GM12878 (cell line): ENCODE measurements around the gene GLS. TPM values are rescaled to one million over a fixed set of nuclear protein-coding genes. Genes with fewer than 3 reads are reported as not detected.

Experiments
- ATAC-seq: fragments of 200-7000 bp; cut with Tn5 transposase; 3 replicates; pipeline ENCODE4 v1.9.1; 2020; ENCODE audit warnings: mild to moderate bottlenecking, moderate library complexity
- BruUV-seq: library from RNA; stranded (reverse); fragments of 400-500 nt; replicated peaks from 2 replicates; lab custom pipeline; 2021; lab: Mats Ljungman, UMichigan
- CTCF ChIA-PET: fragments of 300-600 bp; sonication (Branson Sonifier 250); formaldehyde crosslinking; extraction: SDS; loops from one replicate; lab custom pipeline; 2021; ENCODE audit warnings: inconsistent platforms; lab: Yijun Ruan, JAX
- POLR2A ChIA-PET: fragments of 350-600 bp; formaldehyde crosslinking; extraction: SDS; loops from one replicate; lab custom pipeline; 2021; ENCODE audit warnings: inconsistent platforms; lab: Charles Lee
- RAD21 ChIA-PET: fragments of 300-600 bp; sonication (Branson Sonifier 250); formaldehyde crosslinking; loops from one replicate; lab custom pipeline; 2023; ENCODE audit warnings: antibody characterized with exemption; ENCODE audit not compliant: unreplicated experiment; lab: Charles Lee
- SMC1A ChIA-PET: fragments of 300-600 bp; sonication (Branson Sonifier 250); formaldehyde crosslinking; loops from one replicate; lab custom pipeline; 2023; ENCODE audit not compliant: unreplicated experiment, uncharacterized antibody; lab: Charles Lee
- DNase-seq: peaks from one replicate; pipeline ENCODE4 v3.0.0-alpha.2; 2011; ENCODE audit warnings: low read depth, low spot score
- FAIRE-seq: peaks from 3 replicates; lab custom pipeline; 2011; peaks lifted over from hg19 to GRCh38; lab: Jason Lieb, UNC
- H2AFZ ChIP-seq: 2 replicates; pipeline ENCODE4 v1.6.0; 2011; ENCODE audit warnings: low read depth, low read length, control low read depth; ENCODE audit not compliant: control insufficient read depth
- H3K27ac ChIP-seq: 2 replicates; pipeline ENCODE4 v1.5.1; 2011; ENCODE audit warnings: control low read depth; ENCODE audit not compliant: control insufficient read depth, insufficient read depth
- H3K27me3 ChIP-seq, 2 experiments: replicated peaks in 1 of 2; 2 replicates each; pipeline versions ENCODE4 v1.6.0 to v1.6.1; 2011; ENCODE audit warnings: low read length in 1 of 2; ENCODE audit not compliant: control insufficient read depth in 2 of 2, insufficient read depth in 2 of 2
- H3K36me3 ChIP-seq, 2 experiments: 2 replicates each; pipeline ENCODE4 v1.5.1; 2011; ENCODE audit warnings: low read length in 1 of 2; ENCODE audit not compliant: control insufficient read depth in 2 of 2, insufficient read depth in 2 of 2
- H3K4me1 ChIP-seq: 2 replicates; pipeline ENCODE4 v1.6.1; 2011; ENCODE audit warnings: mild to moderate bottlenecking, low read length, moderate library complexity, mixed read lengths; ENCODE audit not compliant: control insufficient read depth, insufficient read depth
- H3K4me2 ChIP-seq: 2 replicates; pipeline ENCODE4 v1.6.0; 2011; ENCODE audit warnings: control low read depth; ENCODE audit not compliant: control insufficient read depth, insufficient read depth
- H3K4me3 ChIP-seq: fragments of 200-600 bp; sonication (generic); 2 replicates; pipeline ENCODE4 v1.5.1; 2016
- H3K79me2 ChIP-seq: 2 replicates; pipeline ENCODE4 v1.6.0; 2011; ENCODE audit warnings: low read length; ENCODE audit not compliant: control insufficient read depth, insufficient read depth
- H3K9ac ChIP-seq: 2 replicates; pipeline ENCODE4 v1.8.0; 2011; ENCODE audit warnings: low read length, control low read depth, mixed read lengths; ENCODE audit not compliant: control insufficient read depth, insufficient read depth
- H3K9me3 ChIP-seq: replicated peaks from 3 replicates; pipeline ENCODE4 v1.5.1; 2011; ENCODE audit warnings: mild to moderate bottlenecking, low read length; ENCODE audit not compliant: control insufficient read depth, insufficient read depth
- H4K20me1 ChIP-seq: 2 replicates; pipeline ENCODE4 v1.6.0; 2011; ENCODE audit not compliant: control insufficient read depth, insufficient read depth
- ATF3 ChIP-seq: IDR thresholded peaks from 2 replicates; pipeline ENCODE4 v1.6.1; 2011; ENCODE audit warnings: low read depth, mild to moderate bottlenecking, low read length, moderate library complexity, borderline replicate concordance; ENCODE audit errors: extremely low read depth
- CBFB ChIP-seq: IDR thresholded peaks from 2 replicates; pipeline ENCODE4 v1.6.1; 2016; ENCODE audit warnings: antibody characterized with exemption, low read depth
- CEBPZ ChIP-seq: fragments of 150-350 bp; IDR thresholded peaks from 2 replicates; pipeline ENCODE4 v1.6.1; 2016; ENCODE audit warnings: low read depth, low read length
- HCFC1 ChIP-seq: fragments of 150-350 bp; IDR thresholded peaks from 2 replicates; pipeline ENCODE4 v1.6.1; 2014; ENCODE audit warnings: low read length
- IRF5 ChIP-seq: fragments of 450-650 bp; IDR thresholded peaks from 2 replicates; pipeline ENCODE4 v1.6.1; 2017; ENCODE audit warnings: borderline replicate concordance
- MAX ChIP-seq: IDR thresholded peaks from 2 replicates; pipeline ENCODE4 v1.6.1; 2012; ENCODE audit warnings: low read depth, low read length, improper control_type of control experiment
- MLLT1 ChIP-seq: fragments of 450-650 bp; IDR thresholded peaks from 2 replicates; pipeline ENCODE4 v1.6.1; 2016; ENCODE audit warnings: mild to moderate bottlenecking
- MYB ChIP-seq: fragments of 150-350 bp; IDR thresholded peaks from 2 replicates; pipeline ENCODE4 v1.6.1; 2014; ENCODE audit warnings: mild to moderate bottlenecking, low read depth, low read length, borderline replicate concordance
- NR2C2 ChIP-seq: IDR thresholded peaks from 2 replicates; pipeline ENCODE4 v1.6.1; 2011; ENCODE audit warnings: borderline replicate concordance, low read depth; ENCODE audit not compliant: control insufficient read depth, insufficient read length
- POLR2AphosphoS2 ChIP-seq: IDR thresholded peaks from 2 replicates; pipeline ENCODE4 v1.6.1; 2011; ENCODE audit warnings: low read depth, mild to moderate bottlenecking, low read length, improper control_type of control experiment, moderate library complexity
- POLR2AphosphoS5 ChIP-seq: IDR thresholded peaks from 2 replicates; pipeline ENCODE4 v1.6.1; 2011; ENCODE audit warnings: mild to moderate bottlenecking, low read length, inconsistent platforms
- TCF7 ChIP-seq: IDR thresholded peaks from 2 replicates; pipeline ENCODE4 v1.6.1; 2014; ENCODE audit warnings: antibody characterized with exemption, borderline replicate concordance
- ZNF207 ChIP-seq: fragments of 450-650 bp; IDR thresholded peaks from 2 replicates; pipeline ENCODE4 v1.6.1; 2014; ENCODE audit warnings: antibody characterized with exemption, mild to moderate bottlenecking, borderline replicate concordance
- WGBS: methylation state at CpG from one replicate; pipeline ENCODE4 v1.1.6; 2016; ENCODE audit warnings: low lambda C conversion rate; ENCODE audit not compliant: insufficient replicate concordance, insufficient coverage; ENCODE audit errors: missing lambda C conversion rate; 5-methylcytosine and 5-hydroxymethylcytosine counted together
- in situ Hi-C: fragments of 300-500 bp; cut with MboI; formaldehyde crosslinking; loops from 9 replicates; pipeline ENCODE4 v1.14.3; 2018; ENCODE audit warnings: mixed read lengths
- intact Hi-C: fragments of 100-400 bp; cut with micrococcal nuclease; formaldehyde crosslinking; loops from one replicate; pipeline ENCODE4 v1.14.2; 2022; ENCODE audit not compliant: unreplicated experiment
- polyA plus RNA-seq, 11 experiments: library from polyadenylated mRNA; depleted of rRNA in 4 of 11; unstranded in 6 of 11; stranded (reverse) in 5 of 11; fragments of >200 nt; fragmentation: Nextera tagmentation in 4 of 11; fragmentation: Illumina TruSeq in 1 of 11; extraction: Ambion mirVana in 4 of 11; extraction: Trizol in 1 of 11; gene quantifications; 1 replicate in 1 of 11; 2 replicates in 10 of 11; pipeline versions ENCODE4 v1.2.1 to v1.2.3, GENCODE V29; 2011 to 2016; ENCODE audit warnings: inconsistent platforms in 2 of 11, missing spikeins in 2 of 11, low read depth in 1 of 11
- total RNA-seq, 4 experiments: library from RNA; depleted of rRNA in 3 of 4; stranded (reverse); fragments of >200 nt in 3 of 4; fragmentation: Illumina TruSeq in 1 of 4; extraction: Trizol in 1 of 4; gene quantifications; 2 replicates each; pipeline versions ENCODE4 v1.2.1 to v1.2.3, GENCODE V29; 2013 to 2021

Gene GLS
- total and polyA plus RNA-seq, 10 of the 15 experiments (the other 5 are each of a cell fraction or from before 2014, with no cell fraction given) = 15.7 to 145 (median 70.8) TPM

GRCh38 chr2:190881598-190882410 is 1.2 kb downstream of the GLS start (continued):
- peak; percentile 77; the same call in 1 of the 2 replicates for TF ChIP-seq ZNF207
- 0 out of 2 replicates have a peak, but pooled peaks have one; percentile 29 for TF ChIP-seq HCFC1
- peak; percentile 12; the same call in 1 of the 2 replicates for TF ChIP-seq TCF7
- TF ChIP-seq POLR2AphosphoS5 = peak; percentile 94

- CTCF ChIA-PET = interaction anchor here (0.6 to 2.7 kb wide), 6 partner anchors 10 to 247 kb away, joined by 3 to 19 read pairs (median 4); no protein-coding TSS in a partner anchor
- in situ Hi-C loops = loop anchor here (25.0 kb wide), 1 partner anchor 780 kb away; no protein-coding TSS in a partner anchor
- ATAC-seq (peak; percentile 6), DNase-seq (peak; percentile 51), FAIRE-seq (no peak)
- H3K27me3 ChIP-seq = no peaks in the 10 kb centered on the region
- RAD21 ChIA-PET = interaction anchor here (0.8 to 4.0 kb wide), 7 partner anchors 8 to 137 kb away, joined by 3 to 25 read pairs (median 6); no protein-coding TSS in a partner anchor
- SMC1A ChIA-PET = interaction anchor here (0.9 to 4.1 kb wide), 6 partner anchors 10 to 138 kb away, joined by 3 to 31 read pairs (median 4); no protein-coding TSS in a partner anchor
- no peaks in the 10 kb centered on the region for H3K9me3 ChIP-seq
- H3K4me2 ChIP-seq = peak overlapping the region; percentile 46
- peaks cover 71% of the 10 kb centered on the region for H3K79me2 ChIP-seq
- POLR2A ChIA-PET = interaction anchor here (0.7 to 6.5 kb wide), 10 partner anchors 9 to 829 kb away, joined by 3 to 41 read pairs (median 4); partner anchors contain the start of gene STAT1
- no peak overlapping the region for H2AFZ ChIP-seq
- WGBS = 2% methylated on average over 5 of the region's 5 CpGs
- H3K9ac ChIP-seq = peak overlapping the region; percentile 83
- peak overlapping the region; percentile 94 for H3K4me3 ChIP-seq
- BruUV-seq = TSS peak; percentile 50
- H3K4me1 ChIP-seq = 0 out of 2 replicates have a peak, but pooled peaks cover 2% of the 10 kb centered on the region
- no peaks in the 10 kb centered on the region for H4K20me1 ChIP-seq
- no peaks in the 10 kb centered on the region for H3K36me3 ChIP-seq
- peak overlapping the region; percentile 95 for H3K27ac ChIP-seq
- intact Hi-C loops = loop anchor here (1.0 to 10.0 kb wide), 4 partner anchors 28 to 228 kb away; partner anchors contain the start of gene STAT1
- TF ChIP-seq CBFB (no peak), MLLT1 (0 out of 2 replicates have a peak, but pooled peaks have one; percentile 43), NR2C2 (no peak), IRF5 (no peak), ATF3 (no peak), CEBPZ (no peak), MAX (no peak), MYB (no peak), POLR2AphosphoS2 (no peak)
Observed at GRCh38 chr2:190882411-190882766, 1.8 kb downstream of the GLS start.
